ENCODE results near the gene ETV6.

GRCh38 chr12:11656550-11656949 is 7.1 kb downstream of the ETV6 start:
- TF ChIP-seq POLR2A (IDR thresholded peaks at IDR 0.05; ENCODE audit: low read length) (no peak), GATA1 (IDR thresholded peaks at IDR 0.05; ENCODE audit: low read depth, low read length) (no peak)

Data from erythroblast (primary cell).